HEK293 (cell line): ENCODE results near the gene BTBD10.

Experiments used
- CTCF ChIA-PET: fragments of 350-600 bp; formaldehyde crosslinking; extraction: SDS; loops from one replicate; lab custom pipeline; 2021; ENCODE audit warnings: antibody characterized with exemption; lab: Yijun Ruan, JAX
- POLR2A ChIA-PET: fragments of 300-600 bp; formaldehyde crosslinking; extraction: SDS; loops from one replicate; lab custom pipeline; 2020; ENCODE audit warnings: antibody characterized with exemption, inconsistent platforms; lab: Yijun Ruan, JAX
- H3K27ac ChIP-seq: fragments of 200-500 bp; sonication (Bioruptor generic); 2 replicates; pipeline ENCODE4 v1.5.1; 2014; ENCODE audit warnings: low read depth, low read length, control low read depth, inconsistent platforms; ENCODE audit errors: extremely low read depth
- H3K36me3 ChIP-seq, 2 experiments: fragments of 200-500 bp in 1 of 2; sonication (Bioruptor generic) in 1 of 2; 1 replicate in 1 of 2; 2 replicates in 1 of 2; pipeline ENCODE4 v1.5.1; 2014 to 2017; ENCODE audit warnings: inconsistent platforms in 2 of 2, low read length in 2 of 2; ENCODE audit not compliant: control insufficient read depth in 2 of 2, insufficient read depth in 1 of 2
- H3K4me1 ChIP-seq: fragments of 200-500 bp; sonication (Bioruptor generic); 2 replicates; pipeline ENCODE4 v1.5.1; 2014; ENCODE audit warnings: mild to moderate bottlenecking, low read length, inconsistent platforms; ENCODE audit not compliant: control insufficient read depth, insufficient read depth
- H3K4me3 ChIP-seq: 2 replicates; pipeline ENCODE4 v1.5.1; 2011; ENCODE audit warnings: low read depth, mild to moderate bottlenecking, control low read depth, low read length, moderate library complexity
- H3K9me3 ChIP-seq: fragments of 200-500 bp; sonication (Bioruptor generic); 2 replicates; pipeline ENCODE4 v1.5.1; 2014; ENCODE audit warnings: low read depth, low read length, inconsistent platforms; ENCODE audit not compliant: control insufficient read depth, insufficient read depth
- HOXC10 ChIP-seq: sonication (generic); formaldehyde crosslinking; IDR thresholded peaks from 2 replicates; pipeline ENCODE4 v1.8.1; 2023; ENCODE audit warnings: mild to moderate bottlenecking, missing genetic modification reagents
- KLF9 ChIP-seq: fragments of 450-650 bp; formaldehyde crosslinking; IDR thresholded peaks from 2 replicates; pipeline ENCODE4 v1.5.1; 2016; ENCODE audit warnings: missing biosample characterization, missing genetic modification characterization, low read depth
- SALL2 ChIP-seq: fragments of 450-650 bp; formaldehyde crosslinking; IDR thresholded peaks from 2 replicates; pipeline ENCODE4 v1.5.0; 2017; ENCODE audit warnings: missing biosample characterization, mild to moderate bottlenecking, missing genetic modification characterization, borderline replicate concordance
- SP3 ChIP-seq: fragments of 450-650 bp; formaldehyde crosslinking; IDR thresholded peaks from 2 replicates; pipeline ENCODE4 v1.5.1; 2016; ENCODE audit warnings: missing biosample characterization, missing genetic modification characterization
- SP7 ChIP-seq: fragments of 450-650 bp; formaldehyde crosslinking; IDR thresholded peaks from 2 replicates; pipeline ENCODE4 v1.5.1; 2016; ENCODE audit warnings: missing biosample characterization, missing genetic modification characterization
- ZBTB1 ChIP-seq: fragments of 450-650 bp; formaldehyde crosslinking; IDR thresholded peaks from 2 replicates; pipeline ENCODE4 v1.5.1; 2016; ENCODE audit warnings: missing biosample characterization, missing genetic modification characterization
- ZFP37 ChIP-seq: fragments of 450-650 bp; formaldehyde crosslinking; IDR thresholded peaks from 2 replicates; pipeline ENCODE4 v1.5.1; 2016; ENCODE audit warnings: missing biosample characterization, missing genetic modification characterization
- ZNF112 ChIP-seq: fragments of 450-650 bp; formaldehyde crosslinking; IDR thresholded peaks from 2 replicates; pipeline ENCODE4 v1.5.0; 2017; ENCODE audit warnings: missing biosample characterization, missing genetic modification characterization
- ZNF138 ChIP-seq: fragments of 450-650 bp; formaldehyde crosslinking; IDR thresholded peaks from 2 replicates; pipeline ENCODE4 v1.5.1; 2016; ENCODE audit warnings: missing biosample characterization, missing genetic modification characterization, borderline replicate concordance
- ZNF169 ChIP-seq: fragments of 450-650 bp; formaldehyde crosslinking; IDR thresholded peaks from 2 replicates; pipeline ENCODE4 v1.5.1; 2016; ENCODE audit warnings: missing biosample characterization, missing genetic modification characterization
- ZNF426 ChIP-seq: fragments of 450-650 bp; formaldehyde crosslinking; IDR thresholded peaks from 2 replicates; pipeline ENCODE4 v1.5.1; 2017; ENCODE audit warnings: missing biosample characterization, missing genetic modification characterization, mild to moderate bottlenecking, inconsistent platforms, moderate library complexity
- ZNF514 ChIP-seq: fragments of 450-650 bp; formaldehyde crosslinking; IDR thresholded peaks from 2 replicates; pipeline ENCODE4 v1.5.1; 2016; ENCODE audit warnings: missing biosample characterization, missing genetic modification characterization
- ZNF521 ChIP-seq: fragments of 450-650 bp; formaldehyde crosslinking; IDR thresholded peaks from 2 replicates; pipeline ENCODE4 v1.5.1; 2017; ENCODE audit warnings: missing biosample characterization, mild to moderate bottlenecking, missing genetic modification characterization
- ZNF529 ChIP-seq: fragments of 450-650 bp; formaldehyde crosslinking; IDR thresholded peaks from 2 replicates; pipeline ENCODE4 v1.5.1; 2017; ENCODE audit warnings: missing genetic modification characterization, missing biosample characterization; ENCODE audit not compliant: insufficient replicate concordance
- ZNF548 ChIP-seq: fragments of 450-650 bp; formaldehyde crosslinking; IDR thresholded peaks from 2 replicates; pipeline ENCODE4 v1.5.1; 2016; ENCODE audit warnings: missing biosample characterization, missing genetic modification characterization
- ZNF600 ChIP-seq: fragments of 450-650 bp; formaldehyde crosslinking; IDR thresholded peaks from 2 replicates; pipeline ENCODE4 v1.5.1; 2016; ENCODE audit warnings: missing biosample characterization, missing genetic modification characterization
- ZNF629 ChIP-seq: fragments of 450-650 bp; formaldehyde crosslinking; IDR thresholded peaks from 2 replicates; pipeline ENCODE4 v1.5.1; 2017; ENCODE audit warnings: missing biosample characterization, missing genetic modification characterization
- ZNF837 ChIP-seq: fragments of 450-650 bp; formaldehyde crosslinking; IDR thresholded peaks from 2 replicates; pipeline ENCODE4 v1.5.1; 2016; ENCODE audit warnings: missing biosample characterization, missing genetic modification characterization
- ZSCAN16 ChIP-seq: fragments of 450-650 bp; formaldehyde crosslinking; IDR thresholded peaks from 2 replicates; pipeline ENCODE4 v1.5.1; 2016; ENCODE audit warnings: missing biosample characterization, missing genetic modification characterization
- TF ChIP-seq, protein P1 (sequence below): fragments of 450-650 bp; formaldehyde crosslinking; IDR thresholded peaks from 2 replicates; pipeline ENCODE4 v1.5.1; 2016; ENCODE audit warnings: missing biosample characterization, missing genetic modification characterization
- TF ChIP-seq, protein P2 (sequence below): fragments of 450-650 bp; formaldehyde crosslinking; IDR thresholded peaks from 2 replicates; pipeline ENCODE4 v1.5.1; 2016; ENCODE audit warnings: missing biosample characterization, missing genetic modification characterization
- TF ChIP-seq, protein P3 (sequence below): fragments of 450-650 bp; formaldehyde crosslinking; IDR thresholded peaks from 2 replicates; pipeline ENCODE4 v1.5.1; 2016; ENCODE audit warnings: missing biosample characterization, missing genetic modification characterization, borderline replicate concordance
- TF ChIP-seq, protein P4 (sequence below): fragments of 450-650 bp; formaldehyde crosslinking; IDR thresholded peaks from 2 replicates; pipeline ENCODE4 v1.5.1; 2017; ENCODE audit warnings: missing biosample characterization, missing genetic modification characterization
- TF ChIP-seq, protein P5 (sequence below): fragments of 450-650 bp; formaldehyde crosslinking; IDR thresholded peaks from 2 replicates; pipeline ENCODE4 v1.5.1; 2017; ENCODE audit warnings: missing biosample characterization, missing genetic modification characterization

Gene BTBD10

DNA sequence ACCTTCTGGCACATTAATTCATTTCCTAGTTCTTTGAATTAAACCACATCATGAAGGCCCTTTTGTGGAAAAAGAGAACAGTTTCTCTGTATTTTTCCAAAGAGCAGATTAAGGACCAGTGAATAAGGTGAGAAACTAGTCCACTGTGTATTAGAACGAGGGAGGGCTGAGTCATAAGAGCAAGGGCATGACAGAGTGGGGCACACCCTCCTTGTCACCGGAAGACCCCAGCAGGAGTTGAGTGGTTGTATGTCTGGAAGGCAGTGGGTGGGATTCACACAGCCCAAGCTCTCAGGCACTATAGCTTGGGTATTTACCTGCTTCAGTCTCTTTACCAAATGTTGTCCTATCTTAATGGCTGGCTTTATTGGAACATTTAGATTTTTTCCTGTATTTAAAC lies 98.6 kb downstream of the BTBD10 start (continued):
- TF ChIP-seq, protein P1, sequence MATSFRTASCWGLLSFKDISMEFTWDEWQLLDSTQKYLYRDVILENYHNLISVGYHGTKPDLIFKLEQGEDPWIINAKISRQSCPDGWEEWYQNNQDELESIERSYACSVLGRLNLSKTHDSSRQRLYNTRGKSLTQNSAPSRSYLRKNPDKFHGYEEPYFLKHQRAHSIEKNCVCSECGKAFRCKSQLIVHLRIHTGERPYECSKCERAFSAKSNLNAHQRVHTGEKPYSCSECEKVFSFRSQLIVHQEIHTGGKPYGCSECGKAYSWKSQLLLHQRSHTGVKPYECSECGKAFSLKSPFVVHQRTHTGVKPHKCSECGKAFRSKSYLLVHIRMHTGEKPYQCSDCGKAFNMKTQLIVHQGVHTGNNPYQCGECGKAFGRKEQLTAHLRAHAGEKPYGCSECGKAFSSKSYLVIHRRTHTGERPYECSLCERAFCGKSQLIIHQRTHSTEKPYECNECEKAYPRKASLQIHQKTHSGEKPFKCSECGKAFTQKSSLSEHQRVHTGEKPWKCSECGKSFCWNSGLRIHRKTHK (tag by site-specific recombination): no peak
- TF ChIP-seq ZNF629 (tag by site-specific recombination) (no peak), ZNF138 (tag by site-specific recombination) (no peak), ZNF514 (no peak), SP3 (tag by site-specific recombination) (no peak)

DNA sequence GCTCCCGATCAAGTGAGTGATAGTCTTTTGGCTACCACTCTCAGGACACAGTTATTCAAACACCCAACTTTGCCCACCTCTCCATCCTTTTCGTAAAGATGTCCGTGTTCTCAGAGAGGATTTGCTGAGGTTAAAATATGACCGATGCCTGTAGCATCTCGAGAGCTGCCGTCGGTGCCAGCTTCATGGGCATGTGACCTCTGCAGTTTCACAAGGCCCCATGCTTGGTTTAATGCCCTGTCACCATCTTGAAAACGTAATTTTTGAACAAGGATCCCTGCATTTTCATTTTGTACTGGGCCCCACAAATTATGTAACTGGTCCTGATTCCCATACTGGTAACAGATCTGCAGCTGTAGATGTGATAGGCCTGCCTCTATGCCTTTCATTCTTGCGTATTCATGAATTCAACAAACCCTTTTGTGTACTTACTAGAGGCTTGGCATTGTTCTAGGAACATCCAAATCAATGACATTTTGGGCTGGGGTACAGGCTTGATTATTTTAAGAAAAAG lies 100.4 kb downstream of the BTBD10 start:
- ChIA-PET POLR2A (no interaction called here), CTCF (interaction anchor here (0.7 to 1.0 kb wide), 3 partner anchors 8 to 154 kb away, joined by 3 to 6 read pairs (median 4); no protein-coding TSS in a partner anchor)
- Histone ChIP-seq H3K4me3 (no peak overlapping the region), H3K9me3 (no peaks in the 10 kb centered on the region), H3K4me1 (no peaks in the 10 kb centered on the region), H3K27ac (no peak overlapping the region), H3K36me3 (peaks cover 0 to 33% of the 10 kb centered on the region in 2 experiments; a peak in 1 of 3 replicates)
- TF ChIP-seq SP7 (tag by site-specific recombination) (no peak), ZNF426 (tag by site-specific recombination) (no peak), ZNF521 (tag by site-specific recombination) (no peak), ZSCAN16 (tag by site-specific recombination) (no peak), ZNF600 (tag by site-specific recombination) (no peak), ZBTB1 (tag by site-specific recombination) (no peak), ZNF548 (tag by site-specific recombination) (no peak), SALL2 (no peak), ZNF837 (tag by site-specific recombination) (no peak), ZNF169 (tag by site-specific recombination) (no peak), KLF9 (no peak), ZNF112 (tag by site-specific recombination) (no peak), ZNF529 (tag by site-specific recombination) (no peak), ZFP37 (no peak), HOXC10 (no peak)
- TF ChIP-seq, protein P2, sequence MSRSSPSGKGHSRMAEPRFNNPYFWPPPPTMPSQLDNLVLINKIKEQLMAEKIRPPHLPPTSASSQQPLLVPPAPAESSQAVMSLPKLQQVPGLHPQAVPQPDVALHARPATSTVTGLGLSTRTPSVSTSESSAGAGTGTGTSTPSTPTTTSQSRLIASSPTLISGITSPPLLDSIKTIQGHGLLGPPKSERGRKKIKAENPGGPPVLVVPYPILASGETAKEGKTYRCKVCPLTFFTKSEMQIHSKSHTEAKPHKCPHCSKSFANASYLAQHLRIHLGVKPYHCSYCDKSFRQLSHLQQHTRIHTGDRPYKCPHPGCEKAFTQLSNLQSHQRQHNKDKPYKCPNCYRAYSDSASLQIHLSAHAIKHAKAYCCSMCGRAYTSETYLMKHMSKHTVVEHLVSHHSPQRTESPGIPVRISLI (tag by site-specific recombination): no peak
- TF ChIP-seq, protein P3, sequence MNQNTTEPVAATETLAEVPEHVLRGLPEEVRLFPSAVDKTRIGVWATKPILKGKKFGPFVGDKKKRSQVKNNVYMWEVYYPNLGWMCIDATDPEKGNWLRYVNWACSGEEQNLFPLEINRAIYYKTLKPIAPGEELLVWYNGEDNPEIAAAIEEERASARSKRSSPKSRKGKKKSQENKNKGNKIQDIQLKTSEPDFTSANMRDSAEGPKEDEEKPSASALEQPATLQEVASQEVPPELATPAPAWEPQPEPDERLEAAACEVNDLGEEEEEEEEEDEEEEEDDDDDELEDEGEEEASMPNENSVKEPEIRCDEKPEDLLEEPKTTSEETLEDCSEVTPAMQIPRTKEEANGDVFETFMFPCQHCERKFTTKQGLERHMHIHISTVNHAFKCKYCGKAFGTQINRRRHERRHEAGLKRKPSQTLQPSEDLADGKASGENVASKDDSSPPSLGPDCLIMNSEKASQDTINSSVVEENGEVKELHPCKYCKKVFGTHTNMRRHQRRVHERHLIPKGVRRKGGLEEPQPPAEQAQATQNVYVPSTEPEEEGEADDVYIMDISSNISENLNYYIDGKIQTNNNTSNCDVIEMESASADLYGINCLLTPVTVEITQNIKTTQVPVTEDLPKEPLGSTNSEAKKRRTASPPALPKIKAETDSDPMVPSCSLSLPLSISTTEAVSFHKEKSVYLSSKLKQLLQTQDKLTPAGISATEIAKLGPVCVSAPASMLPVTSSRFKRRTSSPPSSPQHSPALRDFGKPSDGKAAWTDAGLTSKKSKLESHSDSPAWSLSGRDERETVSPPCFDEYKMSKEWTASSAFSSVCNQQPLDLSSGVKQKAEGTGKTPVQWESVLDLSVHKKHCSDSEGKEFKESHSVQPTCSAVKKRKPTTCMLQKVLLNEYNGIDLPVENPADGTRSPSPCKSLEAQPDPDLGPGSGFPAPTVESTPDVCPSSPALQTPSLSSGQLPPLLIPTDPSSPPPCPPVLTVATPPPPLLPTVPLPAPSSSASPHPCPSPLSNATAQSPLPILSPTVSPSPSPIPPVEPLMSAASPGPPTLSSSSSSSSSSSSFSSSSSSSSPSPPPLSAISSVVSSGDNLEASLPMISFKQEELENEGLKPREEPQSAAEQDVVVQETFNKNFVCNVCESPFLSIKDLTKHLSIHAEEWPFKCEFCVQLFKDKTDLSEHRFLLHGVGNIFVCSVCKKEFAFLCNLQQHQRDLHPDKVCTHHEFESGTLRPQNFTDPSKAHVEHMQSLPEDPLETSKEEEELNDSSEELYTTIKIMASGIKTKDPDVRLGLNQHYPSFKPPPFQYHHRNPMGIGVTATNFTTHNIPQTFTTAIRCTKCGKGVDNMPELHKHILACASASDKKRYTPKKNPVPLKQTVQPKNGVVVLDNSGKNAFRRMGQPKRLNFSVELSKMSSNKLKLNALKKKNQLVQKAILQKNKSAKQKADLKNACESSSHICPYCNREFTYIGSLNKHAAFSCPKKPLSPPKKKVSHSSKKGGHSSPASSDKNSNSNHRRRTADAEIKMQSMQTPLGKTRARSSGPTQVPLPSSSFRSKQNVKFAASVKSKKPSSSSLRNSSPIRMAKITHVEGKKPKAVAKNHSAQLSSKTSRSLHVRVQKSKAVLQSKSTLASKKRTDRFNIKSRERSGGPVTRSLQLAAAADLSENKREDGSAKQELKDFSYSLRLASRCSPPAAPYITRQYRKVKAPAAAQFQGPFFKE (tag by site-specific recombination): no peak
- TF ChIP-seq, protein P4, sequence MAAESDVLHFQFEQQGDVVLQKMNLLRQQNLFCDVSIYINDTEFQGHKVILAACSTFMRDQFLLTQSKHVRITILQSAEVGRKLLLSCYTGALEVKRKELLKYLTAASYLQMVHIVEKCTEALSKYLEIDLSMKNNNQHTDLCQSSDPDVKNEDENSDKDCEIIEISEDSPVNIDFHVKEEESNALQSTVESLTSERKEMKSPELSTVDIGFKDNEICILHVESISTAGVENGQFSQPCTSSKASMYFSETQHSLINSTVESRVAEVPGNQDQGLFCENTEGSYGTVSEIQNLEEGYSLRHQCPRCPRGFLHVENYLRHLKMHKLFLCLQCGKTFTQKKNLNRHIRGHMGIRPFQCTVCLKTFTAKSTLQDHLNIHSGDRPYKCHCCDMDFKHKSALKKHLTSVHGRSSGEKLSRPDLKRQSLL (tag by site-specific recombination): no peak
- TF ChIP-seq, protein P5, sequence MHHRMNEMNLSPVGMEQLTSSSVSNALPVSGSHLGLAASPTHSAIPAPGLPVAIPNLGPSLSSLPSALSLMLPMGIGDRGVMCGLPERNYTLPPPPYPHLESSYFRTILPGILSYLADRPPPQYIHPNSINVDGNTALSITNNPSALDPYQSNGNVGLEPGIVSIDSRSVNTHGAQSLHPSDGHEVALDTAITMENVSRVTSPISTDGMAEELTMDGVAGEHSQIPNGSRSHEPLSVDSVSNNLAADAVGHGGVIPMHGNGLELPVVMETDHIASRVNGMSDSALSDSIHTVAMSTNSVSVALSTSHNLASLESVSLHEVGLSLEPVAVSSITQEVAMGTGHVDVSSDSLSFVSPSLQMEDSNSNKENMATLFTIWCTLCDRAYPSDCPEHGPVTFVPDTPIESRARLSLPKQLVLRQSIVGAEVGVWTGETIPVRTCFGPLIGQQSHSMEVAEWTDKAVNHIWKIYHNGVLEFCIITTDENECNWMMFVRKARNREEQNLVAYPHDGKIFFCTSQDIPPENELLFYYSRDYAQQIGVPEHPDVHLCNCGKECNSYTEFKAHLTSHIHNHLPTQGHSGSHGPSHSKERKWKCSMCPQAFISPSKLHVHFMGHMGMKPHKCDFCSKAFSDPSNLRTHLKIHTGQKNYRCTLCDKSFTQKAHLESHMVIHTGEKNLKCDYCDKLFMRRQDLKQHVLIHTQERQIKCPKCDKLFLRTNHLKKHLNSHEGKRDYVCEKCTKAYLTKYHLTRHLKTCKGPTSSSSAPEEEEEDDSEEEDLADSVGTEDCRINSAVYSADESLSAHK: no peak
